Spinal cord (tissue), 10 donors: ENCODE results near the gene DNAJC1. TPM values are rescaled to one million over a fixed set of nuclear protein-coding genes. Genes with fewer than 3 reads are reported as not detected.

Source experiments
- DNase-seq, 6 donors: peaks; one replicate each; pipeline versions ENCODE4 v3.0.0 to v3.0.0-alpha.2; 2013 to 2015; ENCODE audit warnings: low spot score in 6 of 6, low read depth in 4 of 6
- H3K27ac ChIP-seq: one replicate; pipeline ENCODE4 v1.5.1; 2013; ENCODE audit warnings: low read depth, low read length, control low read depth
- H3K27me3 ChIP-seq: one replicate; pipeline ENCODE4 v1.6.1; 2013; ENCODE audit warnings: low read length; ENCODE audit not compliant: control insufficient read depth, insufficient read depth
- H3K36me3 ChIP-seq: one replicate; pipeline ENCODE4 v1.6.1; 2013; ENCODE audit warnings: low read length; ENCODE audit not compliant: control insufficient read depth, insufficient read depth
- H3K4me1 ChIP-seq: one replicate; pipeline ENCODE4 v1.6.1; 2013; ENCODE audit warnings: low read length; ENCODE audit not compliant: control insufficient read depth, insufficient read depth
- H3K4me3 ChIP-seq: one replicate; pipeline ENCODE4 v1.5.1; 2013; ENCODE audit warnings: low read depth, low read length, control low read depth
- H3K9me3 ChIP-seq: one replicate; pipeline ENCODE4 v1.6.1; 2013; ENCODE audit warnings: low read length; ENCODE audit not compliant: control insufficient read depth, insufficient read depth
- WGBS: methylation state at CpG from one replicate; pipeline ENCODE4 v1.1.5; 2013; ENCODE audit warnings: missing lambda C conversion rate; ENCODE audit not compliant: insufficient coverage; 5-methylcytosine and 5-hydroxymethylcytosine counted together
- polyA plus RNA-seq, 2 donors: library from polyadenylated mRNA; unstranded; fragments of 120-200 nt; gene quantifications; one replicate each; pipeline ENCODE4 v1.2.1, GENCODE V29; 2013; ENCODE audit not compliant: insufficient read length in 2 of 2
- total RNA-seq, 2 donors: library from RNA; depleted of rRNA in 1 of 2; stranded (reverse); fragments of 120-200 nt in 1 of 2; fragments of >200 nt in 1 of 2; gene quantifications; one replicate each; pipeline versions ENCODE4 v1.2.3 to v1.2.4, GENCODE V29; 2013 to 2014
- donor health status: healthy.

DNAJC1 gene
- total and polyA plus RNA-seq, 4 donors, result 15.6 to 39.0 (median 19.6) TPM

GRCh38 chr10:21969326-21970287 lies 33.9 kb downstream of the DNAJC1 start:
- no peak for DNase-seq
- H3K4me3 ChIP-seq, result no peak overlapping the region
- no peaks in the 10 kb centered on the region for H3K27me3 ChIP-seq
- WGBS, result no CpG with 5 or more reads among the region's 5 CpGs
- no peak overlapping the region for H3K27ac ChIP-seq
- H3K4me1 ChIP-seq, result no peaks in the 10 kb centered on the region
- H3K9me3 ChIP-seq, result peaks cover under 1% of the 10 kb centered on the region
- no peaks in the 10 kb centered on the region for H3K36me3 ChIP-seq

GRCh38 chr10:21964983-21965665 lies 38.4 kb downstream of the DNAJC1 start:
- no peaks in the 10 kb centered on the region for H3K36me3 ChIP-seq
- no peak overlapping the region for H3K4me3 ChIP-seq
- DNase-seq, result no peak
- H3K27me3 ChIP-seq, result no peaks in the 10 kb centered on the region
- peaks cover 1% of the 10 kb centered on the region for H3K9me3 ChIP-seq
- H3K27ac ChIP-seq, result no peak overlapping the region
- no peaks in the 10 kb centered on the region for H3K4me1 ChIP-seq

GRCh38 chr10:21962358-21962757 lies 41.2 kb downstream of the DNAJC1 start:
- Histone ChIP-seq H3K4me3 (no peak overlapping the region), H3K27ac (no peak overlapping the region), H3K4me1 (no peaks in the 10 kb centered on the region), H3K9me3 (peaks cover 1% of the 10 kb centered on the region), H3K36me3 (no peaks in the 10 kb centered on the region), H3K27me3 (no peaks in the 10 kb centered on the region)
- WGBS, result 100% methylated on average over 1 of the region's 5 CpGs
- DNase-seq, result no peak

- no peaks in the 10 kb centered on the region for H3K36me3 ChIP-seq
- no peak for DNase-seq
- H3K27ac ChIP-seq, result no peak overlapping the region
- H3K9me3 ChIP-seq, result peaks cover 1% of the 10 kb centered on the region
- no peaks in the 10 kb centered on the region for H3K4me1 ChIP-seq
- H3K27me3 ChIP-seq, result no peaks in the 10 kb centered on the region
- H3K4me3 ChIP-seq, result no peak overlapping the region
These were observed 41.7 kb downstream of the DNAJC1 start for GRCh38 chr10:21961847-21962246.

GRCh38 chr10:21959998-21960397 lies 43.5 kb downstream of the DNAJC1 start:
- H3K9me3 ChIP-seq, result peaks cover 1% of the 10 kb centered on the region
- H3K4me3 ChIP-seq, result no peak overlapping the region
- WGBS, result 63% methylated on average over 1 of the region's 2 CpGs
- no peaks in the 10 kb centered on the region for H3K27me3 ChIP-seq
- H3K36me3 ChIP-seq, result no peaks in the 10 kb centered on the region
- no peak overlapping the region for H3K27ac ChIP-seq
- no peaks in the 10 kb centered on the region for H3K4me1 ChIP-seq
- no peak for DNase-seq

- Histone ChIP-seq H3K4me3 (no peak overlapping the region), H3K9me3 (no peaks in the 10 kb centered on the region), H3K4me1 (no peaks in the 10 kb centered on the region), H3K27ac (no peak overlapping the region), H3K36me3 (no peaks in the 10 kb centered on the region), H3K27me3 (no peaks in the 10 kb centered on the region)
- DNase-seq, result no peak
- WGBS, result no CpG with 5 or more reads among the region's 1 CpG
These were observed 48.8 kb downstream of the DNAJC1 start for GRCh38 chr10:21954690-21955089.

- no CpG with 5 or more reads among the region's 5 CpGs for WGBS
- Histone ChIP-seq H3K9me3 (no peaks in the 10 kb centered on the region), H3K27ac (no peak overlapping the region), H3K4me1 (no peaks in the 10 kb centered on the region), H3K27me3 (no peaks in the 10 kb centered on the region), H3K36me3 (no peaks in the 10 kb centered on the region), H3K4me3 (no peak overlapping the region)
- DNase-seq, result no peak
These were observed 49.4 kb downstream of the DNAJC1 start for GRCh38 chr10:21954132-21954531.

- DNase-seq, result peak in 3 of 6 donors; percentile 15 to 84 (median 52)
- H3K4me1 ChIP-seq, result no peaks in the 10 kb centered on the region
- no CpG with 5 or more reads among the region's 1 CpG for WGBS
- no peak overlapping the region for H3K4me3 ChIP-seq
- no peaks in the 10 kb centered on the region for H3K36me3 ChIP-seq
- H3K27ac ChIP-seq, result no peak overlapping the region
- H3K9me3 ChIP-seq, result no peaks in the 10 kb centered on the region
- H3K27me3 ChIP-seq, result no peaks in the 10 kb centered on the region
These were observed 49.9 kb downstream of the DNAJC1 start for GRCh38 chr10:21953585-21954057.

GRCh38 chr10:21950566-21950965 lies 53.0 kb downstream of the DNAJC1 start:
- Histone ChIP-seq H3K4me3 (no peak overlapping the region), H3K9me3 (no peaks in the 10 kb centered on the region), H3K27ac (no peak overlapping the region), H3K36me3 (no peaks in the 10 kb centered on the region), H3K27me3 (no peaks in the 10 kb centered on the region), H3K4me1 (no peaks in the 10 kb centered on the region)
- no peak for DNase-seq
- no CpG with 5 or more reads among the region's 2 CpGs for WGBS

GRCh38 chr10:21946946-21947345 lies 56.6 kb downstream of the DNAJC1 start:
- no peak overlapping the region for H3K4me3 ChIP-seq
- H3K27me3 ChIP-seq, result no peaks in the 10 kb centered on the region
- H3K36me3 ChIP-seq, result no peaks in the 10 kb centered on the region
- no peaks in the 10 kb centered on the region for H3K4me1 ChIP-seq
- H3K27ac ChIP-seq, result no peak overlapping the region
- no peaks in the 10 kb centered on the region for H3K9me3 ChIP-seq
- no peak for DNase-seq
